ENCODE results near the gene STEAP1.

GRCh38 chr7:90181485-90181884 lies 27.2 kb downstream of the STEAP1 start:
- TF ChIP-seq, protein P1, sequence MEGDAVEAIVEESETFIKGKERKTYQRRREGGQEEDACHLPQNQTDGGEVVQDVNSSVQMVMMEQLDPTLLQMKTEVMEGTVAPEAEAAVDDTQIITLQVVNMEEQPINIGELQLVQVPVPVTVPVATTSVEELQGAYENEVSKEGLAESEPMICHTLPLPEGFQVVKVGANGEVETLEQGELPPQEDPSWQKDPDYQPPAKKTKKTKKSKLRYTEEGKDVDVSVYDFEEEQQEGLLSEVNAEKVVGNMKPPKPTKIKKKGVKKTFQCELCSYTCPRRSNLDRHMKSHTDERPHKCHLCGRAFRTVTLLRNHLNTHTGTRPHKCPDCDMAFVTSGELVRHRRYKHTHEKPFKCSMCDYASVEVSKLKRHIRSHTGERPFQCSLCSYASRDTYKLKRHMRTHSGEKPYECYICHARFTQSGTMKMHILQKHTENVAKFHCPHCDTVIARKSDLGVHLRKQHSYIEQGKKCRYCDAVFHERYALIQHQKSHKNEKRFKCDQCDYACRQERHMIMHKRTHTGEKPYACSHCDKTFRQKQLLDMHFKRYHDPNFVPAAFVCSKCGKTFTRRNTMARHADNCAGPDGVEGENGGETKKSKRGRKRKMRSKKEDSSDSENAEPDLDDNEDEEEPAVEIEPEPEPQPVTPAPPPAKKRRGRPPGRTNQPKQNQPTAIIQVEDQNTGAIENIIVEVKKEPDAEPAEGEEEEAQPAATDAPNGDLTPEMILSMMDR (IDR thresholded peaks at IDR 0.05; ENCODE audit: borderline replicate concordance, extremely low read depth, low read length, poor library complexity, severe bottlenecking), result no peak
- no peak for TF ChIP-seq EZH2 (IDR thresholded peaks at IDR 0.05; ENCODE audit: borderline replicate concordance, low read depth, low read length, severe bottlenecking)

Data from DND-41 (cell line).